Central memory CD8-positive, alpha-beta T cell (primary cell): ENCODE data around the gene CEP112.
"Not testable (repeated sequence)": the region's sequence is repeated elsewhere in the genome, so short reads cannot be mapped to it uniquely, and the experiment has no call there.

Experiments
- ATAC-seq: fragments of 150-1000 bp; cut with Tn5 transposase; replicated peaks from 2 replicates; pipeline ENCODE4 v1.10.0; 2022; ENCODE audit warnings: mild to moderate bottlenecking, moderate FRiP score, moderate number of reproducible peaks; ENCODE audit not compliant: poor library complexity, severe bottlenecking; ENCODE audit errors: extremely low read depth
- DNase-seq, 2 donors: peaks; one replicate each; pipeline ENCODE4 v3.0.0; 2021; ENCODE audit warnings: low spot score in 2 of 2
- H3K27ac Mint-ChIP-seq: one replicate; pipeline ENCODE4 v1.8.0; 2022; ENCODE audit warnings: low read depth, mild to moderate bottlenecking, moderate library complexity, mixed read lengths
- H3K27me3 Mint-ChIP-seq: one replicate; pipeline ENCODE4 v1.8.0; 2022; ENCODE audit warnings: mixed read lengths
- H3K36me3 Mint-ChIP-seq: one replicate; pipeline ENCODE4 v1.8.0; 2022; ENCODE audit warnings: mild to moderate bottlenecking, moderate library complexity, mixed read lengths; ENCODE audit not compliant: insufficient read depth
- H3K4me1 Mint-ChIP-seq: one replicate; pipeline ENCODE4 v1.8.0; 2022; ENCODE audit warnings: mixed read lengths
- H3K4me3 Mint-ChIP-seq: one replicate; pipeline ENCODE4 v1.8.0; 2022; ENCODE audit warnings: mild to moderate bottlenecking, moderate library complexity, mixed read lengths
- H3K9me3 Mint-ChIP-seq: one replicate; pipeline ENCODE4 v1.8.0; 2022; ENCODE audit warnings: mixed read lengths

The CEP112 gene

DNA sequence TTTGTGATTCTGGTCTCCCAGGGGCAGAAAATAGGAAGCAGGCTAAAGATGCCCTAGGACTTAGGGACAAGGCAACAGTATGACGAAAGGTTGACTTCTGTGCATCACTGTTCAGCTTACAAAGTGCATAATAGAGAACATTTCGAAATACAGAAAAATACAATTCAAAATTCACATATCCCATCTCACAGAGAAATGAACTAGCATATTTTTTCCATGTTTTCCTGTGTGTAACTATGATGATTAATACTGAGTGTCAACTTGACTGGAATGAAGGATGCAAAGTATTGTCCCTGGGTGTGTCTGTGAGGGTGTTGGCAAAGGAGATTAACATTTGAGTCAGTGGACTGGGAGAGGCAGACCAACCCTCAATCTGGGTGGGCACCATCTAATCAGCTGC is 365.4 kb downstream of the CEP112 start:
- not testable (repeated sequence) for H3K27ac Mint-ChIP-seq, H3K4me1 Mint-ChIP-seq, DNase-seq, ATAC-seq, H3K9me3 Mint-ChIP-seq, H3K4me3 Mint-ChIP-seq, H3K36me3 Mint-ChIP-seq
- peaks cover 14% of the 10 kb centered on the region for H3K27me3 Mint-ChIP-seq

DNA sequence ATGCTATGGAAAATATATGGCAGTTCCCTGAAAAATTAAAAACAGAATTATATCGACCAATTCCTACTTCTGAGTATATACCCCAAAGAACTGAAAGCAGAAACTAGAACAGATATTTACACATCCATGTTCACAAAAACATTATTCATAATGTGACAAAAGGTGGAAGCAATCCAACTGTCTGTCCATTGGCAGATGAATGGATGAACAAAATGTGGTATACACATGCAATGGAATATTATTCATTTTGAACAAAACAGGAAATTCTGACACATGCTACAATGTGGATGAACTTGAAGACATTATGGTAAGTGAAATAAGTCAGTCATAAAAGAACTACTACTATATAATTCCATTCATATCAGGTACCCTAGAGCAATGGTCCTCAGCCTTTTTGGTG is 367.0 kb downstream of the CEP112 start:
- Mint-ChIP-seq H3K9me3 (no peaks in the 10 kb centered on the region), H3K27me3 (peaks cover 18% of the 10 kb centered on the region), H3K4me1 (no peaks in the 10 kb centered on the region), H3K4me3 (no peak overlapping the region), H3K27ac (no peak overlapping the region), H3K36me3 (no peaks in the 10 kb centered on the region)
- ATAC-seq, result no peak
- no peak for DNase-seq

DNA sequence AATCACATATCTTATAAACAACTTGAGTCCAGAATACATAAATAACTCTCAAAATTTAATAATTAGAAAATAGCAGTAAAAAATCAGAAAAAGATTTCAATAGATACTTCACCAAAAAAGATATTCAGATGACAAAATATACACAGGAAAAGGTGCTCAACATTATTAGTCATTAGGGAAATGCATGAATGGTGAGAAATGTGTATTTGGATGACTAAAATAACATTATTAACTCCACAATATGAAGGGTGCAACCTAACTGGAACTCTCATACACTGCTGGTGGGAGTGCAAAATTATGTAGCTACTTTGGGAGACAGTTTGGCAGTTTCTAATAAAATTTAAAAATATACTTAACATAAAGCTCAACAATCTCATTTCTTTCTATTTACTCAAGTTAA is 368.2 kb downstream of the CEP112 start:
- no peak for ATAC-seq
- no peaks in the 10 kb centered on the region for H3K36me3 Mint-ChIP-seq
- H3K4me1 Mint-ChIP-seq, result no peaks in the 10 kb centered on the region
- peaks cover 30% of the 10 kb centered on the region for H3K27me3 Mint-ChIP-seq
- H3K9me3 Mint-ChIP-seq, result no peaks in the 10 kb centered on the region
- H3K4me3 Mint-ChIP-seq, result no peak overlapping the region
- no peak for DNase-seq
- no peak overlapping the region for H3K27ac Mint-ChIP-seq

DNA sequence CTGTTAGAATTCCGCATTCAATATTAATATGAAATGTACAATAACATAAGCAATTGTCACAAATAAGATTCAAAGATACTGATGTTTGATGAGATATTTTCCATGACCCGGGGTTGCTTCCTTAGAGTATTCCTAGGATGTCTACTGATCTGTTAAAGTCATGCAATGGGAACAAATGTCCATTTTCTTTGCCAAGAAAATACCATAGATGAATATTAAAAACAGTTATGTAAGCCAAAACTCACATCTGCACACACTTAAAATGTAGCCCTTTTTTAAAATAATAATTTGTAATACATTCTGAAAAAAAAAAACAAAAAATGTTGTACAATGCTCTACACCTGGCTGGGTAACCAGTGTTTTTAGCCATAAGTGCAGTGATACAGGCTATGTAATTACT is 371.1 kb downstream of the CEP112 start:
- H3K4me3 Mint-ChIP-seq, result no peak overlapping the region
- H3K36me3 Mint-ChIP-seq, result no peaks in the 10 kb centered on the region
- H3K27me3 Mint-ChIP-seq, result peaks cover 21% of the 10 kb centered on the region
- H3K9me3 Mint-ChIP-seq, result no peaks in the 10 kb centered on the region
- no peak for ATAC-seq
- H3K4me1 Mint-ChIP-seq, result no peaks in the 10 kb centered on the region
- no peak overlapping the region for H3K27ac Mint-ChIP-seq
- no peak for DNase-seq

DNA sequence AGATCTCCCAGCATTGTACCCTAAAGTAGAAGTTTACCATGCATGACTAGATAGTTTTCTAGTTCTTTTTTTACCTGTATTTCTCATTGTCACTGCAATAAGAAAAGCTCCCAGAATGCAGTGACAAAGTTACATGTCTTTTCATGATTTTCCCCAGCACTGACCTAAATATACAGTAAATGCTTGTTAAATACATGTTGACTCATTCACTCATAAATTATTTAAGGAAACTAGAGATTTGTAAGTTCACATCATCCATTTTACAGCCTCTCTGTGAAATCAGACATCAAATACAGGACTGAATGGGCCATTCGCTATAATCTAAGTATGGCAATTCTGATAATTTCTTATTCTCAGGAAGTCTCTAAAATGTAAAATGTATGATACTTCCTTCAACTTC is 371.6 kb downstream of the CEP112 start:
- no peaks in the 10 kb centered on the region for H3K36me3 Mint-ChIP-seq
- no peaks in the 10 kb centered on the region for H3K4me1 Mint-ChIP-seq
- H3K9me3 Mint-ChIP-seq, result no peaks in the 10 kb centered on the region

DNA sequence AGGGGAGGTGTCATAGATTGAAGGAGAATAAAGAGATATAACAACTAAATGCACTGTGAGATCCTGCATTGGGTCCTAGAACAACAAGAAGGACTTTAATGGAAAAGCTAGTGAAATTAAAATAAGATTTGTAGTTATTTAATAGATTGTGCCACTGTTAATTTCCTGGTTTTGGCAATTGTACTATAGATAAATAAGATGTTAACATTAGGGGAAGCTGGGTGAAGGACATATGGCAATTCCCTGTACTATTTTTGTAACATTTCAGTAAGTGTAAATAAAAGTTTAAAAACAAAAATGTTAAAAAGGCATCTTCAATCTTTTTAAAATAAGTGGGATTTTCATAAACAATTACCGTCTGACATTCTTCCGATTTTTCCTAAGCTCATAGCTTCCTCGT is 372.1 kb downstream of the CEP112 start:
- Mint-ChIP-seq H3K27me3 (peaks cover 21% of the 10 kb centered on the region), H3K27ac (no peak overlapping the region), H3K4me3 (no peak overlapping the region), H3K36me3 (no peaks in the 10 kb centered on the region), H3K9me3 (no peaks in the 10 kb centered on the region), H3K4me1 (no peaks in the 10 kb centered on the region)
- ATAC-seq (no peak), DNase-seq (no peak)

More for the DNA sequence above, 371.6 kb downstream of the CEP112 start:
- Mint-ChIP-seq H3K4me3 (no peak overlapping the region), H3K27me3 (peaks cover 21% of the 10 kb centered on the region), H3K27ac (no peak overlapping the region)
- no peak for DNase-seq
- ATAC-seq, result no peak

DNA sequence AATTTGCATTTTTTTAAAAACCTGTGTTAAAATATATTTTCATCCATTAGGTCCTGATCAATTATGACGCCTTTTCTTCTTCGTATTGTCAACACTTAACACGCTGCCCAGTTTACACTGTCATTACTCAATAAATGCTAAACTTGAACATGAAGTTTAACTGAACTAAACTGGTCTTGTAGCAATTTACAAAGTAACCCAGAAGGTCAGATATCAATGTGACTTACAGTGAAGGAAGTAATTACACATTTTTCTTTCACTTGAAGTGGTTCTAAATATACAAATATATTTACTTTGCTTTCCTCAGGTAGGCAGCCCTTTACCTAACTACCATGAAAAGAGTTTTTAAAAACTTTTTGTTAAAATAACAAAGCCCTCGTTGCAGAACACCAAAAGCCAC is 374.0 kb downstream of the CEP112 start:
- H3K27me3 Mint-ChIP-seq, result peaks cover 21% of the 10 kb centered on the region
- H3K36me3 Mint-ChIP-seq, result no peaks in the 10 kb centered on the region
- ATAC-seq, result no peak
- no peak for DNase-seq
- H3K4me1 Mint-ChIP-seq, result no peaks in the 10 kb centered on the region
- H3K4me3 Mint-ChIP-seq, result no peak overlapping the region
- H3K9me3 Mint-ChIP-seq, result no peaks in the 10 kb centered on the region
- H3K27ac Mint-ChIP-seq, result no peak overlapping the region

DNA sequence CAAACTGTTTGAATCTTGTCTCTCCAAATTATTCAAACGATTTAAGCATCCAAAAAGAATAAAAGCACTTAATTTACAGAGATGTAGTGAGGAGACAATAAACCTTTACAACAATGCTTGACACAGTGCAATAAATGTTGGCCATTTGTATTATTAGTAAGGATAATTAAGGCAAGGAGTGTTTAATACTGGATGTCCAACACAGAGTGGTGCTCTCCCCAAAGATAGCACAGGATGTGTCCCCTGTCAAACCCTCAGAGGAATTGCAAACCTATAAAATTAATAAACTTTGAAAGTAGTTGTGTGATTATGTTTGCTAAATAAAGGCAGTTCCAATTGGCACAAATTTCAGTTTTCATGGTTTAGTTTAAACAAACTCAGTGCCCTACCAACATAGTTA is 377.5 kb downstream of the CEP112 start:
- no peak for DNase-seq
- peaks cover 5% of the 10 kb centered on the region for H3K9me3 Mint-ChIP-seq
- no peaks in the 10 kb centered on the region for H3K36me3 Mint-ChIP-seq
- no peak overlapping the region for H3K27ac Mint-ChIP-seq
- no peaks in the 10 kb centered on the region for H3K4me1 Mint-ChIP-seq
- peaks cover 16% of the 10 kb centered on the region for H3K27me3 Mint-ChIP-seq
- ATAC-seq, result no peak
- no peak overlapping the region for H3K4me3 Mint-ChIP-seq

DNA sequence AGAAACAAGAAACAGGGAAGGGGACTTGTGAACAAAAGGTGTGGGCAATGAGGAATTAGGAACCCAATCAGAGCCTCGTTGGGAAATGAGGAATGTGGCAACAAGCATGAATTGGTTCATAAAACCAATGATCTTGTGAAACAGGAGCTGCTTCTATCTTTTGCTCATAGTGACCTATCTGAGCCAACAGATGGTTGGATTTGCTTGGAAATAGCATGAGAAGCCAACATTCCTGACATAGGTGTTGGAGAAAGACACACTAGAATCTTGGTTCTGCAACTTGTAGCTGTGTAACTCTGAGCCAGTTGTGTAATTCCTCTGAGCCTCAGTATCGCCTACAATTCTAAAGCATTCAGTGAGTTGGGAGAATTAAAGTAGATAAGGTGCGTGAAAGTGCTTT is 378.6 kb downstream of the CEP112 start:
- Mint-ChIP-seq H3K4me3 (no peak overlapping the region), H3K27ac (no peak overlapping the region), H3K4me1 (no peaks in the 10 kb centered on the region), H3K9me3 (peaks cover 16% of the 10 kb centered on the region), H3K27me3 (peaks cover 13% of the 10 kb centered on the region), H3K36me3 (no peaks in the 10 kb centered on the region)
- no peak for ATAC-seq
- DNase-seq, result no peak

DNA sequence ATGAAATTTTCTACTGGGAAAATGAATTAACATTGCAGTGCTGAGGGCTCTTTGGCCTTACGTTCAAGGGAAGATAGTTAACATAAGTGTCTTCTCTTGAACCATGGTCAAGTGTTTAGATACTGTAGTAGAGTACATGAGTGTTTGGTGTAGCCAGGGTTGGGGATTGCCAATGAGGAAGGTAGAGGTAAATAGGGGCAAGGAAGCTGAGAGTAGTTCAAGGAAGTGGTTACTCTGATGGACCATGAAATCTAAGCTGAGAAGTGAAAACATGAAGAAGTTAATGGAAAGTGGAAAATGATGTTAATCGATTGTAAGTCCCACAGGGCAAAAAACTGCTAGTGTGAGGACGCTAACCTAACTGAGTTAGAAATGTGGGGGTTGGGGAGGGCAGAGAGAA is 380.9 kb downstream of the CEP112 start:
- Mint-ChIP-seq H3K4me3 (no peak overlapping the region), H3K27ac (no peak overlapping the region), H3K4me1 (no peaks in the 10 kb centered on the region), H3K9me3 (peaks cover 26% of the 10 kb centered on the region), H3K36me3 (no peaks in the 10 kb centered on the region), H3K27me3 (peaks cover 18% of the 10 kb centered on the region)
- no peak for DNase-seq
- ATAC-seq, result no peak

DNA sequence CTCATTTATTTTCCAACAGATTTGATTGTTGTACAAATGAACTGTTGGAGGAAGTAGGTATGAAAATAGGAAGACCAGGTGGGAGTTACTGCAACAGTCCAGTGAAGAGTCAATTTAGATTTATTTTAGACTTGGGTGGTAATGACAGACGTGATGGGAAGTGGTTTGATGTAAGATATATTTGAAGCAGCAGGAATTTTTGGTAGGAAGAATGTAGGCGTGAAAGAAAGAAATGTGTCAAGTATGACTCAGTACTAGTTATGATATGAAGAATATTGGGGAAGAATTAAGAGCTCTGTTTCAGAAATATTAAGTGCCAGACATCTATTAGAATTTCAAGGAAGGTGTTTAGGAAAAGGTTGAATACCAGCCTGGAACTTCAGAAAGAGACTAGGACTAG is 382.6 kb downstream of the CEP112 start:
- Mint-ChIP-seq H3K4me3 (no peak overlapping the region), H3K4me1 (no peaks in the 10 kb centered on the region), H3K9me3 (peaks cover 26% of the 10 kb centered on the region), H3K27me3 (peaks cover 31% of the 10 kb centered on the region), H3K27ac (no peak overlapping the region), H3K36me3 (no peaks in the 10 kb centered on the region)
- DNase-seq (no peak), ATAC-seq (no peak)

DNA sequence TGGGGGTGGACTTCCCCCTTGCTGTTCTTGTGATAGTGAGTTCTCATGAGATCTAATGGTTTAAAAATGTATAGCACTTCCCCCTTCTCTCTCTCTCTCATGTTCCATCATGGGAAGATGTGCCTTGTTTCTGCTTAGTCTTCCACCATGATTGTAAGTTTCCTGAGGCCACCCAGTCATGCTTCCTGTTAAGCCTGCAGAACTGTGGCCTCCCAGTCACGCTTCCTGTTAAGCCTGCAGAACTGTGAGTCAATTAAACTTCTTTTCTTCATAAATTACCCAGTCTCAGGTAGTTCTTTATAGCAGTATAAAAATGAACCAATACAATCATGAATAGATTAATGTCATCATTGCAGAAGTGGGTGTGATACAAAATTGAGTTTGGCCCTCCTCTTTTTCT is 383.4 kb downstream of the CEP112 start:
- H3K4me1 Mint-ChIP-seq, result not testable (repeated sequence)

DNA sequence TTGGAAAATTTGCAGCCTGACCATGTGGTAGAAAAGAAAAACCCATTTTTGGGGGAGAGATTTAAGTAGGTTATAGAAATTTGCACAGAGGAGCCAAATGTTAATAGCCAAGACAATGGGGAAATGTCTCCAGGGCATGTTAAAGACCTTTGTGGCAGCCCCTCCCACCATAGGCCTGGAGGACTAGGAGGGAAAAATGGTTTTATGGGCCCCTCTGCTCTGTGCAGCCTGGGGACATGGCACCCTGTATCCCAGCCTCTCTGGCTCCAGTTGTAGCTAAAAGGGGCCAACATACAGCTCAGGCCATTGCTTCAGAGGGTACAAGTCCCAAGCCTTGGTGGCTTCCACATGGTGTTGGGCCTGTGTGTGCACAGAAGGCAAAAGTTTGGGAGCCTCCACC is 384.6 kb downstream of the CEP112 start:
- H3K9me3 Mint-ChIP-seq, result peaks cover 29% of the 10 kb centered on the region
- DNase-seq (no peak), ATAC-seq (no peak)
- H3K27me3 Mint-ChIP-seq, result peaks cover 31% of the 10 kb centered on the region
- H3K4me3 Mint-ChIP-seq, result no peak overlapping the region
- H3K27ac Mint-ChIP-seq, result no peak overlapping the region
- H3K4me1 Mint-ChIP-seq, result no peaks in the 10 kb centered on the region
- no peaks in the 10 kb centered on the region for H3K36me3 Mint-ChIP-seq

More for the DNA sequence above, 383.4 kb downstream of the CEP112 start:
- not testable (repeated sequence) for DNase-seq, H3K4me3 Mint-ChIP-seq, ATAC-seq, H3K36me3 Mint-ChIP-seq, H3K27ac Mint-ChIP-seq
- peaks cover 26% of the 10 kb centered on the region for H3K9me3 Mint-ChIP-seq
- peaks cover 31% of the 10 kb centered on the region for H3K27me3 Mint-ChIP-seq

DNA sequence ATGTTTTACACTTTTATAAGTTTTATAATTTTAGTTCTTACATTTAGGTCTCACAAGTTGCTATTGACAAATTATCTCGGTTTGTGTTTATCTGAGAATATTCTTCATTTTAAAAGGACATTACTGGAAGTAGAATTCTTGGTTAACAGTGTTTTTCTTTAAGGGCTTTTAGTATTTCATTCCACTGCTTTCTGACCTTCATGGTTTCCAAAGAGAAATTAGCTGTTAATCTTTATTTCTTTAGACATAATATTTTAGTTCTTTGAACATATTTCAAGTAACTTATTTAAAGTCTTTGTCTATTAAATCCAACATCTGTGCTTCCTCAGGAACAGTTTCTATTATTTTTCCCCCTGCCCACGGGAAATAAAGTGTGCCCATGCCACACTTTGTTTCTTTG is 390.4 kb downstream of the CEP112 start:
- peaks cover 18% of the 10 kb centered on the region for H3K27me3 Mint-ChIP-seq
- no peak for DNase-seq
- no peaks in the 10 kb centered on the region for H3K36me3 Mint-ChIP-seq
- H3K4me1 Mint-ChIP-seq, result no peaks in the 10 kb centered on the region
- no peak overlapping the region for H3K4me3 Mint-ChIP-seq
- peaks cover 7% of the 10 kb centered on the region for H3K9me3 Mint-ChIP-seq
- ATAC-seq, result no peak
- no peak overlapping the region for H3K27ac Mint-ChIP-seq
